Spleen (tissue), 7 donors: ENCODE measurements around the gene LTBP2.

Experiments
- POLR2A ChIP-seq, 3 donors: fragments of 450-650 bp; IDR thresholded peaks; one replicate each; pipeline ENCODE4 v1.5.1; 2017; ENCODE audit warnings: antibody characterized with exemption in 3 of 3, mild to moderate bottlenecking in 1 of 3
- TF ChIP-seq, protein P1 (sequence below), 11 experiments: fragments of 200-600 bp in 7 of 11; fragments of 450-650 bp in 4 of 11; sonication (generic) in 4 of 11; IDR thresholded peaks in 8 of 11; conservative IDR thresholded peaks in 3 of 11; 1 replicate in 7 of 11; 2 replicates in 4 of 11; pipeline versions ENCODE4 v1.4.0 to v1.8.0; 2016 to 2021; ENCODE audit warnings: antibody characterized with exemption in 11 of 11, inconsistent platforms in 4 of 11, mild to moderate bottlenecking in 1 of 11
- donor health status: DM: no; HTN: no; CAD: no; lungs with moderate emphysema.
- donor health status: DM: no; HTN: no; CAD: no.
- donor health status: DM: no; HTN: no; CAD: no.

DNA sequence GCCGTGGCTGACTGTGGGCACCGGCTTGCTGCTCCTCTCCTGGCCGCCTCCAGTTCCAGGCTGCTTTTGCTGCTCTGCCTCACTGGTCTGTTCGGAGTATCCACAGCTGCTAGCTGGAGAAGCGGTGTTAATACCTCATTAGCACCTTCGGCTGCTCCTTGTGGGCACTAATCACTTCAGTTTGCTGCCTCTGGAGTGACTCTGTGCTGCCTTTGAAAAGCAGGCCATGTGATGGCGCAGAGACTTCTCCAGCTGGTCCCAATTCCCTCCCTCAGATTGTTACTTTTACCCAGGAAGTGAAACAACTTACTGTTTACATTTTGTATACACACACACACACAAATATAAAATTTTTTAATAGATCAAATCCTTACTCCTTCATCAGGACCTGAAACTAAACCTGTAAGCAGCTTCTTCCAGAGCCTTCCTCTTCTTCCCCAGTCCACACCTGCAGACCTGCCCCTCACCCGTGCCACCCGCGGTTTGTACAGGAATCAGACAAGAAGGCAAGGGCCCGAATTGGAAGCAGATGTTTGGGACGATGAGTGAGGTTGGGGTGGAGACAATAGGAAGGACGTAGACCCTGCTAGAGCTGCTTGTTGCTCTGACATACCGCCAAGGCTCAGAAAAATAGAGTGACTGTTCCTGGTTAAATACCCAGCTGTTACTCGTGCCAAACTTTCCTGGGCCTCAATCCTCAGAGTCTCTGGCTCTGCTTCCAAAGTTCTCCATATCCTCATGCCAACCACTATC is 41.5 kb upstream of the LTBP2 start:
- TF ChIP-seq, protein P1, sequence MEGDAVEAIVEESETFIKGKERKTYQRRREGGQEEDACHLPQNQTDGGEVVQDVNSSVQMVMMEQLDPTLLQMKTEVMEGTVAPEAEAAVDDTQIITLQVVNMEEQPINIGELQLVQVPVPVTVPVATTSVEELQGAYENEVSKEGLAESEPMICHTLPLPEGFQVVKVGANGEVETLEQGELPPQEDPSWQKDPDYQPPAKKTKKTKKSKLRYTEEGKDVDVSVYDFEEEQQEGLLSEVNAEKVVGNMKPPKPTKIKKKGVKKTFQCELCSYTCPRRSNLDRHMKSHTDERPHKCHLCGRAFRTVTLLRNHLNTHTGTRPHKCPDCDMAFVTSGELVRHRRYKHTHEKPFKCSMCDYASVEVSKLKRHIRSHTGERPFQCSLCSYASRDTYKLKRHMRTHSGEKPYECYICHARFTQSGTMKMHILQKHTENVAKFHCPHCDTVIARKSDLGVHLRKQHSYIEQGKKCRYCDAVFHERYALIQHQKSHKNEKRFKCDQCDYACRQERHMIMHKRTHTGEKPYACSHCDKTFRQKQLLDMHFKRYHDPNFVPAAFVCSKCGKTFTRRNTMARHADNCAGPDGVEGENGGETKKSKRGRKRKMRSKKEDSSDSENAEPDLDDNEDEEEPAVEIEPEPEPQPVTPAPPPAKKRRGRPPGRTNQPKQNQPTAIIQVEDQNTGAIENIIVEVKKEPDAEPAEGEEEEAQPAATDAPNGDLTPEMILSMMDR (IDR thresholded peaks at IDR 0.05 in 8 of 11, conservative IDR thresholded peaks at IDR 0.05 in 3 of 11) = no peak
- no peak for TF ChIP-seq POLR2A (IDR thresholded peaks at IDR 0.05)
